Omental fat pad (tissue), 4 donors: ENCODE measurements around the gene PHF13. TPM values are rescaled to one million over a fixed set of nuclear protein-coding genes. Genes with fewer than 3 reads are reported as not detected.
A peak's percentile ranks its signal among the peaks of the same experiment; 100 is the strongest.

Source experiments
- ATAC-seq: fragments of 150-250 bp; one replicate; pipeline ENCODE4 v1.9.1; 2016; ENCODE audit warnings: mild to moderate bottlenecking, moderate library complexity; ENCODE audit not compliant: low FRiP score
- DNase-seq: peaks from one replicate; pipeline ENCODE4 v3.0.0-alpha.2; 2019; ENCODE audit warnings: low spot score
- total RNA-seq, 4 donors: library from RNA; depleted of rRNA; stranded (reverse); fragments of >200 nt; gene quantifications; one replicate each; pipeline ENCODE4 v1.1.0, GENCODE V29; 2016
- TF ChIP-seq, protein P1 (sequence below), 3 donors: fragments of 450-650 bp; IDR thresholded peaks; one replicate each; pipeline ENCODE4 v1.5.1; 2016 to 2017; ENCODE audit warnings: antibody characterized with exemption in 3 of 3, mild to moderate bottlenecking in 3 of 3, moderate library complexity in 2 of 3

PHF13 gene
- total RNA-seq, 4 donors from 2014 or later: 8.6 to 15.1 (median 14.7) TPM

DNA sequence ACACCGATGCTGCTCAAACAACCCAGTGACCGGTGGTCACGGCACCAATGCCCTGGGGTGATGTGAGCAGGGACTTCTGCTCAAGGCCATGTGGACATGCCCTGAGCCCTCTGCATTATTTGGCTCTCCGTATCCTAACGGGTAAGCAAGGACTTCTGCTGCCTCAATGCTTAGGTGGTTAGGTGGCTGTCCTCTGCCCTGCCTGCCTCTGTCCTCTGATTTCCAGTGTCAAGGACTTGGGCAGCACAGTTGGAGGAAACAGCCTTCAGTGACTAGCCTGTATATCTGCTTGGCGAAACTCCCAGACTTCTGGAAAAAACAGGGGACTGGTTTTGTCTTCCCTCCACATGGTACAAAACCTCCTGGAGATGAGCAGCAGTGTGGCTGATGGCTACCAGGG, 53.6 kb downstream of the PHF13 start:
- TF ChIP-seq, protein P1, sequence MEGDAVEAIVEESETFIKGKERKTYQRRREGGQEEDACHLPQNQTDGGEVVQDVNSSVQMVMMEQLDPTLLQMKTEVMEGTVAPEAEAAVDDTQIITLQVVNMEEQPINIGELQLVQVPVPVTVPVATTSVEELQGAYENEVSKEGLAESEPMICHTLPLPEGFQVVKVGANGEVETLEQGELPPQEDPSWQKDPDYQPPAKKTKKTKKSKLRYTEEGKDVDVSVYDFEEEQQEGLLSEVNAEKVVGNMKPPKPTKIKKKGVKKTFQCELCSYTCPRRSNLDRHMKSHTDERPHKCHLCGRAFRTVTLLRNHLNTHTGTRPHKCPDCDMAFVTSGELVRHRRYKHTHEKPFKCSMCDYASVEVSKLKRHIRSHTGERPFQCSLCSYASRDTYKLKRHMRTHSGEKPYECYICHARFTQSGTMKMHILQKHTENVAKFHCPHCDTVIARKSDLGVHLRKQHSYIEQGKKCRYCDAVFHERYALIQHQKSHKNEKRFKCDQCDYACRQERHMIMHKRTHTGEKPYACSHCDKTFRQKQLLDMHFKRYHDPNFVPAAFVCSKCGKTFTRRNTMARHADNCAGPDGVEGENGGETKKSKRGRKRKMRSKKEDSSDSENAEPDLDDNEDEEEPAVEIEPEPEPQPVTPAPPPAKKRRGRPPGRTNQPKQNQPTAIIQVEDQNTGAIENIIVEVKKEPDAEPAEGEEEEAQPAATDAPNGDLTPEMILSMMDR (IDR thresholded peaks at IDR 0.05): no peak
- DNase-seq (no peak), ATAC-seq (peak; percentile 28)

DNA sequence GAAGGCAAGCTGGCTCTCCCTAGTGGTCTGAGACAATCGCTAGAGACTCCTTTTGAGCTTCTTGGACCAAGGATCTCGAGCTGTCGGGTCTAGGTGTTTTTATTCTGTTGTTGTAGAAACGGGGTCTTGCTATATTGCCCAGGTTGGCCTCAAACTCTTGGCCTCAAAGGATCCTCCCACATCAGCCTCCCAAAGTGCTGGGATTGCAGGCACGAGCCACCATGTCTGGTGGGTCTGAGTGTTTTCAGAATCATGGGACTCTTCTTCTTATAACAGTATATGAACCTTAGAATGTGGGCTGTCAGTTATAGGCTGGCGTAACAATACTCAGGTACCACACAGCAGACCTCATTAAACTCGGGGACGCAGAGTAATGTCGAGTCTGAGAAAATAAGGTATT, 55.0 kb downstream of the PHF13 start:
- DNase-seq (no peak), ATAC-seq (no peak)
- TF ChIP-seq, protein P1 (IDR thresholded peaks at IDR 0.05): no peak

DNA sequence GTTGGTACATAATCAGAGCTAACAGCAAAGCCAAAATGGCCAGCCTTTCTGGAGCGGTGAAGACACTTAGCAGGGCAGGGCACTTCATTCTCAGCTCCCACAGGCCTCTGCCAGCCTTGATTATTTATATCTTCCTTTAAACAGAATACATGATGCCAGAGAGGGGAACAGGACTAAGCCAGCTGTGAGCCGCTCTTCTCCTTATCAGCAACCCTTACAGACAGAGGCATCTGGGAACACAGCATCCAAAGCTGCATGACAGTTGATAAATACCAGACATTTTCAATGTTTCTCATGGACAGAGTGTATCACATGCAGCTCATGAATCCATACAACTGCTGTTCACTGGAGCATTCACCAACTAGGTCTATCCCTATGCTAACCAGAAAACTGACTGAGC, 59.0 kb downstream of the PHF13 start:
- DNase-seq (no peak), ATAC-seq (no peak)
- TF ChIP-seq, protein P1 (IDR thresholded peaks at IDR 0.05): no peak

Other genes with a start within 250 kb of the PHF13 start
- gene ACOT7, start 220.0 kb upstream of the PHF13 start, total RNA-seq: 10 to 100 TPM in 2 of 4 donors, 1 to 10 TPM in 2; 7.4 to 16.7 (median 9.2) TPM
- under 1 TPM in 1 of 4 donors, not detected in 3; 0.12 TPM for gene HES2, start 193.8 kb upstream of the PHF13 start, total RNA-seq
- under 1 TPM in 1 of 4 donors, not detected in 3; 0.12 TPM for gene ESPN, start 189.0 kb upstream of the PHF13 start, total RNA-seq
- 10 to 100 TPM in 1 of 4 donors, 1 to 10 TPM in 3; 4.4 to 25.5 (median 6.6) TPM for gene TNFRSF25, start 147.6 kb upstream of the PHF13 start, total RNA-seq
- 10 to 100 TPM in 1 of 4 donors, 1 to 10 TPM in 3; 6.6 to 24.6 (median 7.9) TPM for gene PLEKHG5, start 122.1 kb upstream of the PHF13 start, total RNA-seq
- 10 to 100 TPM; 18.2 to 45.2 (median 24.7) TPM for gene NOL9, start 59.2 kb upstream of the PHF13 start, total RNA-seq
- gene TAS1R1, start 58.4 kb upstream of the PHF13 start, total RNA-seq: under 1 TPM in 1 of 4 donors, not detected in 3; 0.19 TPM
- 10 to 100 TPM in 3 of 4 donors, 1 to 10 TPM in 1; 9.9 to 19.2 (median 13.4) TPM for gene ZBTB48, start 33.7 kb upstream of the PHF13 start, total RNA-seq
- 10 to 100 TPM; 48.3 to 98.5 (median 57.0) TPM for gene KLHL21, start 10.9 kb upstream of the PHF13 start, total RNA-seq
- 10 to 100 TPM; 11.6 to 35.0 (median 23.2) TPM for gene THAP3, start 11.1 kb downstream of the PHF13 start, total RNA-seq
- gene DNAJC11, start 88.1 kb downstream of the PHF13 start, total RNA-seq: 10 to 100 TPM; 26.2 to 50.9 (median 30.5) TPM
- 10 to 100 TPM; 45.3 to 68.9 (median 62.0) TPM for gene CAMTA1, start 171.7 kb downstream of the PHF13 start, total RNA-seq